ENCODE data around the gene LMF2. TPM values are rescaled to one million over a fixed set of nuclear protein-coding genes. Genes with fewer than 3 reads are reported as not detected.

The LMF2 gene
- polyA plus RNA-seq, 1 donor: 48.8 TPM

DNA sequence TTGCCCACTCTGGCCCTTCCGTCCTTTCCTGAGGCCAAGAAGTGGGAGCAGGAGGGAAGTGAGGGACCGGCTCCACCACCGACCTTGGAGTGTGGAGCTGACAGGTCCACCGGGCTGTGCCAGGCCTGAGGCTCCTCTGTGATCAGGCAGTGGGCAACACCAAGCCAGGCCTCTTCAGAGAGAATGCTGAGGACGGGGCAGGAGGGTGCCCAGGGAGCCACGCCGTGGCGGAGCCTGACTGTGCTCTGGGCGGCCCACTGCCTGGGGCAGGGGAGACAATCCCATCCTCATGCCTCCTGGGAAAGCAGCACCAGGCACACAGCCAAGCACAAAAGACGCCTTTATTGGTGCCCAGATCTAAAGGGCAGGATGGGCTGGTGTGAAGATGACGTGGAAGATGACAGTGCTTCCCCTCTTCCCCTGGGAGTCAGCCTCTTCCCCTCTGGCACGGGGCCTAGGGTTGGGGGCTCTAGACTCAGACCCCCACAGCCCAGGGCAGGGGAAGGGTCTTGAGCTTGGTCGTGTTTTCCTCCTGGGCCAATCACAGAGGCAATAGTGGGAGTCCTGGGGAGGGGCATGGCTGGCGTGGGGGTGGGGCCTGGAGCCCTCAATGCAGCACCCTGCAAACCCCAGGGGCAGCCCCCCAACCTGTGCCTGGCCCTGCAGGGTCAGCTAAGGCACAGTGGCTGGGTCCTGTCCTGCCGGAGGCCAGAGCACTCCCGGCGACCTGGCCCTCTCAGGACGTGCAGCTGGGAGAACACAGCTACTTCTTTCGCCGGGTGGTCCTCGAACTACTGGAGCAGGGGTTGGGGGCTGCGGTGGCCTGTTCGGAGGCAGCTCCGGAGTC, 4.7 kb downstream of the LMF2 start:
- Histone ChIP-seq H3K27me3 (ENCODE audit: control insufficient read depth, insufficient read depth, low read length) (no peaks in the 10 kb centered on the region), H3K4me3 (ENCODE audit: low read length) (no peak overlapping the region), H3K36me3 (ENCODE audit: control insufficient read depth, insufficient read depth, low read length) (peaks cover 33% of the 10 kb centered on the region), H3K4me1 (ENCODE audit: control insufficient read depth, insufficient read depth, low read length) (peaks cover 6% of the 10 kb centered on the region), H3K9me3 (ENCODE audit: control insufficient read depth, low read depth, low read length) (no peaks in the 10 kb centered on the region), H3K27ac (ENCODE audit: low read length) (no peak overlapping the region)
- no CpG with 5 or more reads among the region's 24 CpGs for WGBS (ENCODE audit: insufficient coverage, low lambda C conversion rate)
- no peak for DNase-seq

DNA sequence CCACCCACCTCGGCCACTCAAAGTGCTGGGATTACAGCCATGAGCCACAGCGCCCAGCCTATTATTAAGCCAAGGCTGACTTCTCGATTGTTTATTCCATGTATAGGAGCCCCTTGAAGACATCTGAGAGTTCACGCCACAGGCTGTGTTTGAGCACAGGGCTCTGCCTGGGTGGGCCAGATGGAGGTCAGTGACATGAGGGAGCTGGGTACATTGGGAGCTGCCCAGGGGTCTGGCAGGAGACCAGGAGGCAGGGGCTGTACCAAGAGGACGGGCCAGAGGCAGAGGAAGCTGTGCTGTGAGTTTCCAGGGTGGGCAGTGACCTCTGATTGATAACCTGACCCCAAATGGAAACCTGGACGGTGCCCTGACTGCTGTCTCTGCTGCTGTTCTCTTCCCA, 5.4 kb downstream of the LMF2 start:
- Histone ChIP-seq H3K27me3 (ENCODE audit: control insufficient read depth, insufficient read depth, low read length) (no peaks in the 10 kb centered on the region), H3K27ac (ENCODE audit: low read length) (no peak overlapping the region), H3K4me3 (ENCODE audit: low read length) (no peak overlapping the region), H3K4me1 (ENCODE audit: control insufficient read depth, insufficient read depth, low read length) (peaks cover 6% of the 10 kb centered on the region), H3K36me3 (ENCODE audit: control insufficient read depth, insufficient read depth, low read length) (peaks cover 33% of the 10 kb centered on the region), H3K9me3 (ENCODE audit: control insufficient read depth, low read depth, low read length) (no peaks in the 10 kb centered on the region)
- WGBS (ENCODE audit: insufficient coverage, low lambda C conversion rate): no CpG with 5 or more reads among the region's 6 CpGs
- no peak for DNase-seq

DNA sequence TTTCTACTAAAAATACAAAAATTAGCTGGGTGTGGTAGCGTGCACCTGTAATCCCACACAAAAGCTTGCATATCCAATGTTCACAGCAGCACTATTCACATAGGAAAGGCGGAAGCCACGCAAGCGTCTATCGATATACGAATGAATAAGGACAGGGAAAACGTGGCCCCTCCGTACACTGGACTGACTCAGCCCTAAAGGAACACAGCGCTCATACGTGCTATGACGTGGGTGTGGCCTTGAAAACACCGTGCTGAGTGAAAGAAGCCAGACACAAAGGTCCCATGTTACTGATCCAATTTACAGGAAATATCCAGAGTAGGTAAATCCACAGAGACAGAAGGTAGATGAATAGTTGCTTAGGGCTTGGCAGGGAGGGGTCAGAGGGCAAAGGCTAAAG, 7.0 kb downstream of the LMF2 start:
- no peaks in the 10 kb centered on the region for H3K9me3 ChIP-seq (ENCODE audit: control insufficient read depth, low read depth, low read length)
- no peak overlapping the region for H3K27ac ChIP-seq (ENCODE audit: low read length)
- WGBS (ENCODE audit: insufficient coverage, low lambda C conversion rate): no CpG with 5 or more reads among the region's 12 CpGs
- DNase-seq: no peak
- no peaks in the 10 kb centered on the region for H3K4me1 ChIP-seq (ENCODE audit: control insufficient read depth, insufficient read depth, low read length)
- no peak overlapping the region for H3K4me3 ChIP-seq (ENCODE audit: low read length)
- no peaks in the 10 kb centered on the region for H3K27me3 ChIP-seq (ENCODE audit: control insufficient read depth, insufficient read depth, low read length)
- peaks cover 26% of the 10 kb centered on the region for H3K36me3 ChIP-seq (ENCODE audit: control insufficient read depth, insufficient read depth, low read length)

GRCh38 chr22:50498322-50498890, 9.1 kb downstream of the LMF2 start:
- Histone ChIP-seq H3K27ac (ENCODE audit: low read length) (peak overlapping the region; percentile 2), H3K4me3 (ENCODE audit: low read length) (no peak overlapping the region)

GRCh38 chr22:50497093-50497492, 10.4 kb downstream of the LMF2 start:
- Histone ChIP-seq H3K4me3 (ENCODE audit: low read length) (no peak overlapping the region), H3K4me1 (ENCODE audit: control insufficient read depth, insufficient read depth, low read length) (no peaks in the 10 kb centered on the region), H3K9me3 (ENCODE audit: control insufficient read depth, low read depth, low read length) (no peaks in the 10 kb centered on the region), H3K27ac (ENCODE audit: low read length) (no peak overlapping the region), H3K36me3 (ENCODE audit: control insufficient read depth, insufficient read depth, low read length) (peaks cover 1% of the 10 kb centered on the region), H3K27me3 (ENCODE audit: control insufficient read depth, insufficient read depth, low read length) (no peaks in the 10 kb centered on the region)
- WGBS (ENCODE audit: insufficient coverage, low lambda C conversion rate): 64% methylated on average over 1 of the region's 6 CpGs
- DNase-seq: no peak

More at GRCh38 chr22:50498322-50498890, 9.1 kb downstream of the LMF2 start:
- no peaks in the 10 kb centered on the region for H3K4me1 ChIP-seq (ENCODE audit: control insufficient read depth, insufficient read depth, low read length)
- H3K27me3 ChIP-seq (ENCODE audit: control insufficient read depth, insufficient read depth, low read length): no peaks in the 10 kb centered on the region
- DNase-seq: peak in 1 of 2 donors; percentile 69
- peaks cover 13% of the 10 kb centered on the region for H3K36me3 ChIP-seq (ENCODE audit: control insufficient read depth, insufficient read depth, low read length)
- WGBS (ENCODE audit: insufficient coverage, low lambda C conversion rate): no CpG with 5 or more reads among the region's 13 CpGs
- H3K9me3 ChIP-seq (ENCODE audit: control insufficient read depth, low read depth, low read length): no peaks in the 10 kb centered on the region

DNA sequence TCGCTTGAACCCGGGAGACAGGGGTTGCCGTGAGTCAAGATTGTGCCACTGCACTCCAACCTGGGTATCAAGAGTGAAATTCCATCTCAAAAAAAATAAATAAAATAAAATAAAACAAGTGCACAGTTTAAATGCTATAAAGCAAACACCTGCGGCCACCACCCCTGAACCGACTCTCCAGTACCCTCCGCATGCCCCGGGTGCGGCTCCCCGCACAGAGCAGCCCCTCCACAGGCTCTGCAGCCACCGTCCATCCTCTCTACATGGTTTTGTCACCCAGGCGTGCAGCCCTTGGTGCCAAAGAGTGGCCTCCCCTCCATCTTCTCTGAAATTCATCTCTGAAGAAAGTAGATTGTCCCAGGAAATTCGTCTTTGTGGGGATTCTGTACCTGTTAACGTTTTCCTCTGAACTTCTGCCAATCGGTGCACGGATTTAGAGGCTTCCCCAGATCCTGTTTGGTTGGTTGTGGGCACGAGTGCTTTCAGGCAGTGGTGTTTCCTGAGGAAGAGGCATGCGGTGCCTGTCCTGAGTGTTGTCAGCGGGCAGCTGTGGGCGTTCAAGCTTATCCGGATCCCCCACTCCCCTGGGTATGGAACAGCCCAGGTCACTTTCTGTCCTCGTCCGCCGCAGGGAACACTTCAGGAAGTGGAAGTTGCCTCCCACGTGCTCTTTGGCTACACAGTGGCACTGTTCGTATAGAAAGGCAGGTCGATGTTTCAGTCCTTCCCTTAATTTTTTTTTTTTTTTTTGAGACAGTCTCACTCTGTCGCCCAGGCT, 16.8 kb downstream of the LMF2 start:
- no peaks in the 10 kb centered on the region for H3K9me3 ChIP-seq (ENCODE audit: control insufficient read depth, low read depth, low read length)
- WGBS (ENCODE audit: insufficient coverage, low lambda C conversion rate): 100% methylated on average over 5 of the region's 27 CpGs
- H3K4me3 ChIP-seq (ENCODE audit: low read length): no peak overlapping the region
- H3K36me3 ChIP-seq (ENCODE audit: control insufficient read depth, insufficient read depth, low read length): no peaks in the 10 kb centered on the region
- no peaks in the 10 kb centered on the region for H3K4me1 ChIP-seq (ENCODE audit: control insufficient read depth, insufficient read depth, low read length)
- peaks cover 2% of the 10 kb centered on the region for H3K27me3 ChIP-seq (ENCODE audit: control insufficient read depth, insufficient read depth, low read length)
- H3K27ac ChIP-seq (ENCODE audit: low read length): no peak overlapping the region
- no peak for DNase-seq

DNA sequence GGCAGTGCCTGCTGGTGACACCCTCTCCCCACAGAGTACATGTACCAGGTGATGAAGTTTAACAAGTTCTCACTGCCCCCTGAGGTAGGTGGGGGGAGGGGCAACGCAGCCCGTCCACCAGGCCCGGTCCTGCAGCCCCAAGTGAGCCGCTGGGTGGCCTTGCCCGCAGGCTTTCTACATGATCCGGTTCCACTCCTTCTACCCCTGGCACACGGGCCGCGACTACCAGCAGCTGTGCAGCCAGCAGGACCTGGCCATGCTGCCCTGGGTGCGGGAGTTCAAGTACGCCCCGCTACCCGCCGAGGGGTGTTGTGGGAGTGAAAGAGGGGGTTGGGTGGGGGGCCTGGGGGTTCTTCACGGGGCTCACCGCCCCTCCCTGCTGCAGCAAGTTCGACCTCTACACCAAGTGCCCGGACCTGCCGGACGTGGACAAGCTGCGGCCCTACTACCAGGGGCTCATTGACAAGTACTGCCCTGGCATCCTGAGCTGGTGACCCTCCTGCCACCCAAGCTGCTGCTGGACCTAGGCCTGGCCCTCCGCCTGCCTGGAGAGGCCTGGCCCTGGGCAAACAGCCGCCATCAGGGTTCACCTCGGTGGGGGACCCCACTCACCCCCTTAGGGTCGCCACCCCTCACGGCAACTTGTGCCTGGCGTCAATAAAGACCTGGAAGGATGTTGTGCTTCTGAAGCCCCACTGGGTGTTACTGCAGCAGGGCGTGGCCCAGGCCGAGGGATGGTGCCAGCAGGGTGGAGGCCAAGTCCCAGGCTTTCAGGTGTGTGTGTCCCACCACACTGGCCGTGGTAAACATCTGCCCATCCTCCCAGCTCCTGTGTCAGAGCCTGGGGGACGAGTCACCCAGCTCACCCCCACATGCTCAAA, 17.9 kb downstream of the LMF2 start:
- DNase-seq: no peak
- H3K4me3 ChIP-seq (ENCODE audit: low read length): no peak overlapping the region
- H3K27ac ChIP-seq (ENCODE audit: low read length): no peak overlapping the region
- peaks cover 9% of the 10 kb centered on the region for H3K4me1 ChIP-seq (ENCODE audit: control insufficient read depth, insufficient read depth, low read length)
- H3K36me3 ChIP-seq (ENCODE audit: control insufficient read depth, insufficient read depth, low read length): no peaks in the 10 kb centered on the region
- H3K9me3 ChIP-seq (ENCODE audit: control insufficient read depth, low read depth, low read length): no peaks in the 10 kb centered on the region
- no CpG with 5 or more reads among the region's 31 CpGs for WGBS (ENCODE audit: insufficient coverage, low lambda C conversion rate)
- peaks cover 2% of the 10 kb centered on the region for H3K27me3 ChIP-seq (ENCODE audit: control insufficient read depth, insufficient read depth, low read length)

GRCh38 chr22:50488886-50489285, 18.6 kb downstream of the LMF2 start:
- H3K27ac ChIP-seq (ENCODE audit: low read length): no peak overlapping the region
- peaks cover 2% of the 10 kb centered on the region for H3K27me3 ChIP-seq (ENCODE audit: control insufficient read depth, insufficient read depth, low read length)
- no CpG with 5 or more reads among the region's 19 CpGs for WGBS (ENCODE audit: insufficient coverage, low lambda C conversion rate)
- no peaks in the 10 kb centered on the region for H3K9me3 ChIP-seq (ENCODE audit: control insufficient read depth, low read depth, low read length)
- DNase-seq: no peak
- no peak overlapping the region for H3K4me3 ChIP-seq (ENCODE audit: low read length)
- peaks cover 14% of the 10 kb centered on the region for H3K4me1 ChIP-seq (ENCODE audit: control insufficient read depth, insufficient read depth, low read length)
- H3K36me3 ChIP-seq (ENCODE audit: control insufficient read depth, insufficient read depth, low read length): no peaks in the 10 kb centered on the region

DNA sequence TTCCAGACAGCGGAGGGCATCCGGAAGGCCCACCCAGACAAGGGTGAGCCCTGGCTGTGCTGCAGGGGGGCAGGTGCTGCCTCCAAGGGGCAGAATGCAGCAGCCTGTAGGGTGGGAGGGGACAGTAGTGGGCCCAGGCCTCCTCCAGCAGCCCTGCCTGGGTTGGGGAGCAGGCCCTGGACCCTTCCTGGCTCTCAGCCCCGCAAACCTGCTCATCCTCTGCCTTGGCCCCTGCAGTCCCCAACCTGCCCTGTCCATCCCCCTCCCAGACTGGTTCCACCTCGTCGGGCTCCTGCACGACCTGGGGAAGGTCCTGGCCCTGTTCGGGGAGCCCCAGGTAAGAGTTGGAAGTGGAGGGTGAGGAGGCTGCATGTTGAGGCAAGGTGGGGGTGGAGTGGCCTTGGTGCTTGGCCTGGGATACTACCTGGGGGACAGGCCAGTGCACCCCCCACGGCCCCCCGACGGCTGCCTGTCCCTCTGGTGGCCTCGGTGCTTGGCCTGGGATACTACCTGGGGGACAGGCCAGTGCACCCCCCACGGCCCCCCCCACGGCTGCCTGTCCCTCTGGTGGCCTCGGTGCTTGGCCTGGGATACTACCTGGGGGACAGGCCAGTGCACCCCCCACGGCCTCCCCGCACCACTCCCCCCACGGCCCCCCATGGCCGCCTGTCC, 19.4 kb downstream of the LMF2 start:
- no peak overlapping the region for H3K27ac ChIP-seq (ENCODE audit: low read length)
- no peaks in the 10 kb centered on the region for H3K36me3 ChIP-seq (ENCODE audit: control insufficient read depth, insufficient read depth, low read length)
- H3K27me3 ChIP-seq (ENCODE audit: control insufficient read depth, insufficient read depth, low read length): peaks cover 2% of the 10 kb centered on the region
- H3K4me3 ChIP-seq (ENCODE audit: low read length): no peak overlapping the region
- DNase-seq: no peak
- H3K4me1 ChIP-seq (ENCODE audit: control insufficient read depth, insufficient read depth, low read length): peaks cover 20% of the 10 kb centered on the region
- H3K9me3 ChIP-seq (ENCODE audit: control insufficient read depth, low read depth, low read length): no peaks in the 10 kb centered on the region
- no CpG with 5 or more reads among the region's 18 CpGs for WGBS (ENCODE audit: insufficient coverage, low lambda C conversion rate)
